ENCODE measurements around the gene GTF2H3. TPM values are rescaled to one million over a fixed set of nuclear protein-coding genes. Genes with fewer than 3 reads are reported as not detected.

The GTF2H3 gene
- total RNA-seq, 1 donor from 2014 or later: 13.9 TPM

GRCh38 chr12:123676616-123677320 lies 43.1 kb downstream of the GTF2H3 start:
- intact Hi-C loops (cut with micrococcal nuclease): no loop called here
- Histone ChIP-seq H3K4me3 (no peak overlapping the region), H3K36me3 (peaks cover 43% of the 10 kb centered on the region)

GRCh38 chr12:123678981-123679380 lies 45.4 kb downstream of the GTF2H3 start:
- H3K9me3 ChIP-seq (replicated peaks): no peaks in the 10 kb centered on the region
- no peak for DNase-seq
- intact Hi-C loops (cut with micrococcal nuclease): no loop called here
- H3K27ac ChIP-seq (replicated peaks): no peak overlapping the region
- no peaks in the 10 kb centered on the region for H3K27me3 ChIP-seq (ENCODE audit: low read depth)
- TF ChIP-seq CTCF (IDR thresholded peaks at IDR 0.05; ENCODE audit: borderline replicate concordance): no peak
- no peak overlapping the region for H3K4me3 ChIP-seq
- peaks cover 43% of the 10 kb centered on the region for H3K36me3 ChIP-seq
- no peaks in the 10 kb centered on the region for H3K4me1 ChIP-seq

More at GRCh38 chr12:123676616-123677320, 43.1 kb downstream of the GTF2H3 start:
- TF ChIP-seq CTCF (IDR thresholded peaks at IDR 0.05; ENCODE audit: borderline replicate concordance): no peak
- DNase-seq: no peak
- H3K27ac ChIP-seq (replicated peaks): no peak overlapping the region
- H3K4me1 ChIP-seq: peaks cover 5% of the 10 kb centered on the region
- H3K27me3 ChIP-seq (ENCODE audit: low read depth): no peaks in the 10 kb centered on the region
- no peaks in the 10 kb centered on the region for H3K9me3 ChIP-seq (replicated peaks)

GRCh38 chr12:123681605-123682004 lies 48.0 kb downstream of the GTF2H3 start:
- no peak for TF ChIP-seq CTCF (IDR thresholded peaks at IDR 0.05; ENCODE audit: borderline replicate concordance)
- H3K36me3 ChIP-seq: peaks cover 32% of the 10 kb centered on the region
- intact Hi-C loops (cut with micrococcal nuclease): no loop called here
- no peaks in the 10 kb centered on the region for H3K27me3 ChIP-seq (ENCODE audit: low read depth)
- H3K4me1 ChIP-seq: no peaks in the 10 kb centered on the region
- DNase-seq: no peak
- H3K27ac ChIP-seq (replicated peaks): no peak overlapping the region
- no peaks in the 10 kb centered on the region for H3K9me3 ChIP-seq (replicated peaks)
- no peak overlapping the region for H3K4me3 ChIP-seq

GRCh38 chr12:123683964-123684363 lies 50.3 kb downstream of the GTF2H3 start:
- intact Hi-C loops (cut with micrococcal nuclease): no loop called here
- no peak for TF ChIP-seq CTCF (IDR thresholded peaks at IDR 0.05; ENCODE audit: borderline replicate concordance)
- no peaks in the 10 kb centered on the region for H3K27me3 ChIP-seq (ENCODE audit: low read depth)

GRCh38 chr12:123686636-123687190 lies 53.1 kb downstream of the GTF2H3 start:
- Histone ChIP-seq H3K27ac (replicated peaks) (no peak overlapping the region), H3K4me3 (no peak overlapping the region), H3K4me1 (no peaks in the 10 kb centered on the region), H3K36me3 (peaks cover 30% of the 10 kb centered on the region), H3K27me3 (ENCODE audit: low read depth) (no peaks in the 10 kb centered on the region), H3K9me3 (replicated peaks) (no peaks in the 10 kb centered on the region)
- DNase-seq: no peak
- no peak for TF ChIP-seq CTCF (IDR thresholded peaks at IDR 0.05; ENCODE audit: borderline replicate concordance)
- intact Hi-C loops (cut with micrococcal nuclease): no loop called here

More at GRCh38 chr12:123683964-123684363, 50.3 kb downstream of the GTF2H3 start:
- Histone ChIP-seq H3K36me3 (peaks cover 37% of the 10 kb centered on the region), H3K9me3 (replicated peaks) (no peaks in the 10 kb centered on the region), H3K4me3 (no peak overlapping the region), H3K27ac (replicated peaks) (no peak overlapping the region), H3K4me1 (no peaks in the 10 kb centered on the region)
- no peak for DNase-seq
